Measurements from ENCODE around the gene PDE4D. TPM values are rescaled to one million over a fixed set of nuclear protein-coding genes. Genes with fewer than 3 reads are reported as not detected.

PDE4D gene
- total RNA-seq, 1 donor from 2014 or later: 50.0 TPM

DNA sequence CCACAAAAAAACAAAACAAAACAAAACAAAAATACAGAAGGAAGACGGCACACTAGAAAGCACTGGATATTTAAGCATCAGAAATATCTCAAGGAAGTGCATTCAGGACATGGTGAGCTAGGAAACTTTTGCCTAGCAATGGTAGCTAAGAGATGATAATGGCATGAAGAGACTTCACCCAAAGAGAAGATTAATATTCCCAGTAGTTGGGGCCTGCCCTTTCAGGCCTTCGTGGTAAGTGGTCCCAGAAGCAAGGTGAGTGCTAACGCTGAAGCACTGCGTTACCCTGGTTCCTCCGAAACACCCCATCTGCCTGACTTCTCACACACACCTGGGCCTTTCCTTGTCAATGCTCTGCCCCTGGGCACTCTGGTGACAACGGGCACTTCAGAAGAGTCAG, 725.5 kb downstream of the PDE4D start:
- peaks cover 50% of the 10 kb centered on the region for H3K4me1 Mint-ChIP-seq (ENCODE audit: unreplicated experiment)
- TF ChIP-seq, protein P1, sequence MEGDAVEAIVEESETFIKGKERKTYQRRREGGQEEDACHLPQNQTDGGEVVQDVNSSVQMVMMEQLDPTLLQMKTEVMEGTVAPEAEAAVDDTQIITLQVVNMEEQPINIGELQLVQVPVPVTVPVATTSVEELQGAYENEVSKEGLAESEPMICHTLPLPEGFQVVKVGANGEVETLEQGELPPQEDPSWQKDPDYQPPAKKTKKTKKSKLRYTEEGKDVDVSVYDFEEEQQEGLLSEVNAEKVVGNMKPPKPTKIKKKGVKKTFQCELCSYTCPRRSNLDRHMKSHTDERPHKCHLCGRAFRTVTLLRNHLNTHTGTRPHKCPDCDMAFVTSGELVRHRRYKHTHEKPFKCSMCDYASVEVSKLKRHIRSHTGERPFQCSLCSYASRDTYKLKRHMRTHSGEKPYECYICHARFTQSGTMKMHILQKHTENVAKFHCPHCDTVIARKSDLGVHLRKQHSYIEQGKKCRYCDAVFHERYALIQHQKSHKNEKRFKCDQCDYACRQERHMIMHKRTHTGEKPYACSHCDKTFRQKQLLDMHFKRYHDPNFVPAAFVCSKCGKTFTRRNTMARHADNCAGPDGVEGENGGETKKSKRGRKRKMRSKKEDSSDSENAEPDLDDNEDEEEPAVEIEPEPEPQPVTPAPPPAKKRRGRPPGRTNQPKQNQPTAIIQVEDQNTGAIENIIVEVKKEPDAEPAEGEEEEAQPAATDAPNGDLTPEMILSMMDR (conservative IDR thresholded peaks at IDR 0.05): no peak
- peak overlapping the region; percentile 90 for H3K27ac Mint-ChIP-seq
- no peak overlapping the region for H3K4me3 Mint-ChIP-seq
- H3K27me3 Mint-ChIP-seq: no peaks in the 10 kb centered on the region
- DNase-seq (ENCODE audit: extremely low spot score, unreplicated experiment): no peak
- H3K9me3 Mint-ChIP-seq: peaks cover 3% of the 10 kb centered on the region
- H3K36me3 Mint-ChIP-seq: peaks cover 6% of the 10 kb centered on the region

DNA sequence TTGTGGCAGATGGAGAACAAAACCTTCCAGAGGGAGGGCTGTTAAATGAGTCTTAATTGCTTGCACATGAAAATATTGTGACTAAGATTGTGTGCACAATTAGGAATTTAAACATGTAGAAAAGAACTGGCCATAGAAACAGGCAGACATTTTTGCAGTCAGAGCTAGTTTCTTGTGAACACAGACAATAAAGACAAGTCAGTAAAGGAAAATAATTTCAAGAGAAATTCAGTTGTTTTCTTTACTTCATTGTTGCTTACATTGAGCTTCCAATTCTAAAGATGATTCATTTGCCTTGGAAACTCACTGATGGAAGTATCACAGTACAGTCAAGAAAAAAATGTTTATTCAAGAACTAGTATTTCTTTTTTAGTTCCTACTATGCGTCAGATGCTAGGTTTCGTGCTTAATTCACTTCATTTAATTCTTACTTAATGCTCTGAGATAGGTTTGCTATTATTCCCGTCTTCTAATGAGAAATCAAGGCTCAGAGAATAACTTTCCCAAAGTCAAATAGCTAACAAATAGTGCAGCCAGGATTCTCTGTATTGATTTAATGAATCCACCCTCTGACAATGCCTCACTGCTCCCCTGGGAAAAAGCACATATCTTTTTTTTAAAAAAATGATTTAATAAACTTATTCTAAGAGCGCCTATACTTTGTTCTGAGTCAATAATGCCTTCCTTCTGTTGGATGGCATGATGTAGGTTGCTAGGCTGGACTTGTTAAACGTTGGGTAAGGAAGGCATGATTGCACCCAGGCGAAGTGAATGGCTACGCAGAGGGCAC, 729.3 kb downstream of the PDE4D start:
- DNase-seq (ENCODE audit: extremely low spot score, unreplicated experiment): no peak
- Mint-ChIP-seq H3K36me3 (no peaks in the 10 kb centered on the region), H3K9me3 (no peaks in the 10 kb centered on the region), H3K4me1 (ENCODE audit: unreplicated experiment) (peaks cover 46% of the 10 kb centered on the region), H3K27ac (no peak overlapping the region), H3K27me3 (no peaks in the 10 kb centered on the region), H3K4me3 (no peak overlapping the region)
- TF ChIP-seq, protein P1 (conservative IDR thresholded peaks at IDR 0.05): no peak

DNA sequence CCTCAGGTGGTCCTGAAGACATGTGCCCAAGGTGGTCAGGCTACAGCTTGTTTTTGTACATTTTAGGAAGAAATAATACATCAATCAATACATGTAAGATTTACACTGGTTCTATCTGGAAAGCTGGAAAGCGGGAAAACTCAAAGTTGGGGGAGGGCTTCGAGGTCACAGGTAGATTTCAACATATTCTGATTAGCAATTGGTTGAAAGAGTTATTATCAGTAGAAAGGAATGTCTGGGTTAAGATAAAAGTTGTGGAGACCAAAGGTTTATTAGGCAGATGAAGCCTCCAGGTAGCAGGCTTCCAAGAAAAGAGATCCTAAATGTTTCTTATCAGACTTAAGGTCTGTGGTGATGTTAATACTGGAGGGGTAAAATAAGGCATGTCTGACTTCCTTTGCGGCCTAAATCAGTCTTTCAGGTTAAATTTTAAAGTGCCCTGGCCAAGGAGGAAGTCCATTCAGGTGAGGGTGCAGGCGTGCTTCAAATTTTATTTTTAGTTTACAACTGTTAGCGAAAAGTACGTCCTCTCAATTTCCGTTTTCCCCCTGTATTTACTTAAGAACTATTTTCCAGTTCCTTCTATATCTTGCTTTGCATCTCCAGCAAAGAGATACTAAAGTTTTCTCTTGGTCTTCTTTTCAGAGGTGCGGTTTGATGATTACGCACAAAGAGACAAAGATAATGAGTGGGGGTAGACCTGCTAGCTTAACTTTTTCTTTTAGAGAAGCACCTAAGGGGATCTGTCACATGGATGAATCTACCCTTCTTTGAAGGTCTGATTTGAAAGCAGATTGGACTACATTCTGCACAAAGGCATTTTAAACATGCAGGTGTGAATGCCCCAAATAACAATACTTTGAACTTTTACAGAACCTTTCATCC, 732.1 kb downstream of the PDE4D start:
- DNase-seq (ENCODE audit: extremely low spot score, unreplicated experiment): no peak
- Mint-ChIP-seq H3K27ac (peak overlapping the region; percentile 52), H3K27me3 (no peaks in the 10 kb centered on the region), H3K36me3 (no peaks in the 10 kb centered on the region), H3K4me1 (ENCODE audit: unreplicated experiment) (peaks cover 29% of the 10 kb centered on the region), H3K4me3 (no peak overlapping the region), H3K9me3 (no peaks in the 10 kb centered on the region)
- TF ChIP-seq, protein P1 (conservative IDR thresholded peaks at IDR 0.05): no peak

DNA sequence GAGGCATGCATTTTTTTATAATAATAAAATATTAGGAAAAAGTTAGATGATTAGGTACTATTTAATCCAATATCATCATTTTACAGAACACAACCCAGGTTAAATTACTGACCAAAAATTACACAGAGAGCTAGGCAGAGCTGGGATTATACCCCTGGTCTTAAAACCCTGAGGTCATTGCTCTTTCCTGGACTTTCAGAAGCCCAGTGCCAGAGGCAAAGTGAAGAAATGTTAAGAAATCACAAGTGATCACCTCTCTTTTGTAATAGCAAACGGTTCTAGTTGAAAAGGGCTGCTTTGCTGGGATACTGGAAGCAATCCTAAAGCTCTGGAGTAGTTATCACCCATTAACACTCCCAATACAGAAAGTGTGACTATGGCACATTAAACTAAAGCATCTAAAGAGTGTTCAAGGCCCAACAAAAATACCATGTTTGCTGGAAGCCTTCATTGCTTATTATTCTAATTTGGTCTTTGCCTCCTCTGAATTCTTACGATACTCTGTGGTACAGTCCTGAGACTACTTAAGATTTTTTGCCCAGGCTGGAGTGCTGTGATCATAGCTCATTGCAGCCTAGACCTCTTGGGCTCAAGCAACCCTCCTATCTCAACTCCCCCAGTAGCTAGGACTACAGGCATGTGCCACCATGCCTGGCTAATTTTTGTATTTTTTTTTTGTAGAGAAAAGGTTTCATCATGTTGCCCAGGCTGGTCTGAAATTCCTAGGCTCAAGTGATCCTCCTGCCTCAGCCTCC, 734.7 kb downstream of the PDE4D start:
- no peaks in the 10 kb centered on the region for H3K27me3 Mint-ChIP-seq
- no peak for DNase-seq (ENCODE audit: extremely low spot score, unreplicated experiment)
- no peaks in the 10 kb centered on the region for H3K36me3 Mint-ChIP-seq
- no peak overlapping the region for H3K4me3 Mint-ChIP-seq
- no peak overlapping the region for H3K27ac Mint-ChIP-seq
- TF ChIP-seq, protein P1 (conservative IDR thresholded peaks at IDR 0.05): no peak
- H3K9me3 Mint-ChIP-seq: no peaks in the 10 kb centered on the region
- peaks cover 13% of the 10 kb centered on the region for H3K4me1 Mint-ChIP-seq (ENCODE audit: unreplicated experiment)

GRCh38 chr5:59158165-59158564, 735.4 kb downstream of the PDE4D start:
- Mint-ChIP-seq H3K36me3 (no peaks in the 10 kb centered on the region), H3K4me1 (ENCODE audit: unreplicated experiment) (peaks cover 9% of the 10 kb centered on the region), H3K27me3 (no peaks in the 10 kb centered on the region)

More at GRCh38 chr5:59158165-59158564, 735.4 kb downstream of the PDE4D start:
- TF ChIP-seq, protein P1 (conservative IDR thresholded peaks at IDR 0.05): no peak
- no peak overlapping the region for H3K27ac Mint-ChIP-seq
- no peaks in the 10 kb centered on the region for H3K9me3 Mint-ChIP-seq
- H3K4me3 Mint-ChIP-seq: no peak overlapping the region
- no peak for DNase-seq (ENCODE audit: extremely low spot score, unreplicated experiment)

All from type B pancreatic cell (in vitro differentiated cells).